OCI-LY7 (cell line): ENCODE measurements around the gene MACROH2A1. TPM values are rescaled to one million over a fixed set of nuclear protein-coding genes. Genes with fewer than 3 reads are reported as not detected.

Experiments used
- BruUV-seq: library from RNA; stranded (reverse); fragments of 400-500 nt; replicated peaks from 2 replicates; lab custom pipeline; 2021; lab: Mats Ljungman, UMichigan
- CTCF ChIA-PET: fragments of 300-600 bp; sonication (Branson Sonifier 250); formaldehyde crosslinking; loops from one replicate; lab custom pipeline; 2022; ENCODE audit warnings: antibody characterized with exemption; ENCODE audit not compliant: unreplicated experiment; lab: Charles Lee
- POLR2A ChIA-PET: fragments of 300-600 bp; sonication (Branson Sonifier 250); formaldehyde crosslinking; loops from one replicate; lab custom pipeline; 2022; ENCODE audit warnings: antibody characterized with exemption; lab: Charles Lee
- DNase-seq: peaks from one replicate; pipeline ENCODE4 v3.0.0-alpha.2; 2015; ENCODE audit warnings: low spot score
- H2AFZ ChIP-seq: fragments of 200-600 bp; sonication (generic), shearing (Covaris generic); 2 replicates; pipeline ENCODE4 v1.6.1; 2014; ENCODE audit warnings: mild to moderate bottlenecking, antibody characterized with exemption, low read length, moderate library complexity
- H3K27ac ChIP-seq: fragments of 200-600 bp; sonication (generic); 2 replicates; pipeline ENCODE4 v1.5.1; 2014; ENCODE audit warnings: mixed run types, low read depth, mild to moderate bottlenecking, moderate library complexity, low read length, inconsistent platforms; ENCODE audit not compliant: poor library complexity, severe bottlenecking
- H3K36me3 ChIP-seq: fragments of 200-600 bp; sonication (generic); 2 replicates; pipeline ENCODE4 v1.6.1; 2014; ENCODE audit warnings: mild to moderate bottlenecking, antibody characterized with exemption, low read length, moderate library complexity, mixed read lengths; ENCODE audit not compliant: insufficient read depth
- H3K4me1 ChIP-seq: fragments of 200-600 bp; sonication (generic); 2 replicates; pipeline ENCODE4 v1.5.1; 2014; ENCODE audit warnings: mild to moderate bottlenecking, low read length; ENCODE audit not compliant: insufficient read depth, poor library complexity, severe bottlenecking
- H3K4me2 ChIP-seq: fragments of 200-600 bp; sonication (generic); 2 replicates; pipeline ENCODE4 v1.6.1; 2014; ENCODE audit warnings: mild to moderate bottlenecking, low read length
- H3K4me3 ChIP-seq: fragments of 200-600 bp; sonication (generic); 2 replicates; pipeline ENCODE4 v1.5.1; 2014; ENCODE audit warnings: mild to moderate bottlenecking, low read depth, low read length; ENCODE audit not compliant: poor library complexity, severe bottlenecking
- H3K79me2 ChIP-seq: fragments of 200-600 bp; sonication (generic); 2 replicates; pipeline ENCODE4 v1.6.1; 2016; ENCODE audit warnings: low read depth, mild to moderate bottlenecking, low read length, moderate library complexity, mixed read lengths; ENCODE audit not compliant: insufficient read depth
- H3K9me2 ChIP-seq: fragments of 200-600 bp; sonication (generic); 2 replicates; pipeline ENCODE4 v1.6.1; 2016; ENCODE audit warnings: mild to moderate bottlenecking, low read length, mixed read lengths; ENCODE audit not compliant: insufficient read depth
- H3K9me3 ChIP-seq: fragments of 200-600 bp; sonication (generic); 2 replicates; pipeline ENCODE4 v1.6.1; 2014; ENCODE audit warnings: mild to moderate bottlenecking, mixed run types, low read length, mixed read lengths
- H4K20me1 ChIP-seq: fragments of 200-600 bp; sonication (generic); 2 replicates; pipeline ENCODE4 v1.6.1; 2014; ENCODE audit warnings: mild to moderate bottlenecking, antibody characterized with exemption, low read length, moderate library complexity, mixed read lengths; ENCODE audit not compliant: insufficient read depth
- CTCF ChIP-seq: fragments of 200-600 bp; sonication (generic); conservative IDR thresholded peaks from 2 replicates; pipeline ENCODE4 v1.5.1; 2014; ENCODE audit warnings: mild to moderate bottlenecking, antibody characterized with exemption, low read length, moderate library complexity, mixed read lengths
- EZH2phosphoT487 ChIP-seq: fragments of 200-600 bp; sonication (generic); IDR thresholded peaks from 2 replicates; pipeline ENCODE4 v1.6.1; 2018; ENCODE audit warnings: low read depth, borderline replicate concordance, mild to moderate bottlenecking, mixed run types, antibody characterized with exemption, low read length, moderate library complexity, mixed read lengths
- intact Hi-C: fragments of 100-400 bp; cut with micrococcal nuclease; formaldehyde crosslinking; loops from one replicate; pipeline ENCODE4 v1.10.0; 2022; ENCODE audit not compliant: unreplicated experiment
- total RNA-seq, 2 experiments: library from RNA; depleted of rRNA in 1 of 2; stranded (reverse); fragments of >200 nt in 1 of 2; shearing (Covaris generic) in 1 of 2; gene quantifications; 2 replicates each; pipeline ENCODE4 v1.2.3, GENCODE V29; 2014 to 2022

The MACROH2A1 gene
- total RNA-seq, 2 experiments from 2014 or later = 271 to 356 TPM

GRCh38 chr5:135367554-135367953 is 31.5 kb downstream of the MACROH2A1 start:
- 0 out of 2 replicates have a peak, but pooled peaks cover 1% of the 10 kb centered on the region for H3K79me2 ChIP-seq
- DNase-seq = no peak
- no peaks in the 10 kb centered on the region for H4K20me1 ChIP-seq
- H2AFZ ChIP-seq = no peak overlapping the region
- H3K4me1 ChIP-seq = no peaks in the 10 kb centered on the region
- no peak overlapping the region for H3K27ac ChIP-seq
- BruUV-seq = no TSS peak
- CTCF ChIA-PET = no interaction called here
- POLR2A ChIA-PET = interaction anchor here (1.0 kb wide), 2 partner anchors 19 to 27 kb away, joined by 3 read pairs; no protein-coding TSS in a partner anchor
- H3K9me2 ChIP-seq = no peaks in the 10 kb centered on the region
- H3K9me3 ChIP-seq = no peaks in the 10 kb centered on the region
- H3K4me3 ChIP-seq = no peak overlapping the region
- H3K36me3 ChIP-seq = peaks cover 95% of the 10 kb centered on the region
- no peak overlapping the region for H3K4me2 ChIP-seq
- intact Hi-C loops = no loop called here
- no peak for TF ChIP-seq EZH2phosphoT487
- no peak for TF ChIP-seq CTCF

- no peak overlapping the region for H3K4me2 ChIP-seq
- DNase-seq = no peak
- H4K20me1 ChIP-seq = no peaks in the 10 kb centered on the region
- POLR2A ChIA-PET = no interaction called here
- no TSS peak for BruUV-seq
- H3K4me3 ChIP-seq = no peak overlapping the region
- intact Hi-C loops = no loop called here
- H3K79me2 ChIP-seq = 0 out of 2 replicates have a peak, but pooled peaks cover 6% of the 10 kb centered on the region
- H3K4me1 ChIP-seq = no peaks in the 10 kb centered on the region
- H3K36me3 ChIP-seq = peaks cover 95% of the 10 kb centered on the region
- H3K9me2 ChIP-seq = no peaks in the 10 kb centered on the region
- H3K9me3 ChIP-seq = no peaks in the 10 kb centered on the region
- no peak overlapping the region for H3K27ac ChIP-seq
- H2AFZ ChIP-seq = no peak overlapping the region
- CTCF ChIA-PET = no interaction called here
- no peak for TF ChIP-seq CTCF
- TF ChIP-seq EZH2phosphoT487 = no peak
Observed at GRCh38 chr5:135367076-135367475, 32.0 kb downstream of the MACROH2A1 start.

GRCh38 chr5:135365281-135365680 is 33.8 kb downstream of the MACROH2A1 start:
- H3K36me3 ChIP-seq = peaks cover 95% of the 10 kb centered on the region
- no peak overlapping the region for H3K27ac ChIP-seq
- no peak overlapping the region for H3K4me3 ChIP-seq
- POLR2A ChIA-PET = interaction anchor here (1.2 kb wide), 1 partner anchor 37 kb away, joined by 3 read pairs; no protein-coding TSS in a partner anchor
- H3K79me2 ChIP-seq = 0 out of 2 replicates have a peak, but pooled peaks cover 6% of the 10 kb centered on the region
- no peak overlapping the region for H3K4me2 ChIP-seq
- CTCF ChIA-PET = interaction anchor here (0.6 kb wide), 1 partner anchor 1152 kb away, joined by 3 read pairs; no protein-coding TSS in a partner anchor
- no peaks in the 10 kb centered on the region for H3K9me2 ChIP-seq
- no peak overlapping the region for H2AFZ ChIP-seq
- intact Hi-C loops = no loop called here
- BruUV-seq = no TSS peak
- no peaks in the 10 kb centered on the region for H3K9me3 ChIP-seq
- no peaks in the 10 kb centered on the region for H4K20me1 ChIP-seq
- TF ChIP-seq EZH2phosphoT487 (no peak), CTCF (no peak)
- no peak for DNase-seq
- no peaks in the 10 kb centered on the region for H3K4me1 ChIP-seq
